MG63 (cell line): Measurements from ENCODE around the gene TXNDC17. TPM values are rescaled to one million over a fixed set of nuclear protein-coding genes. Genes with fewer than 3 reads are reported as not detected.
A peak's percentile ranks its signal among the peaks of the same experiment; 100 is the strongest.

Experiments used
- DNase-seq: peaks from one replicate; pipeline ENCODE4 v3.0.0-alpha.2; 2020
- H3K27me3 ChIP-seq: fragments of 250-450 bp; sonication (Bioruptor Pico); 2 replicates; pipeline ENCODE4 v1.5.1; 2020; ENCODE audit warnings: mild to moderate bottlenecking, moderate library complexity
- H3K36me3 ChIP-seq: fragments of 250-450 bp; sonication (Bioruptor Pico); 2 replicates; pipeline ENCODE4 v1.5.1; 2020; ENCODE audit warnings: mild to moderate bottlenecking, moderate library complexity
- H3K4me3 ChIP-seq: fragments of 250-450 bp; sonication (Bioruptor Pico); 2 replicates; pipeline ENCODE4 v1.5.1; 2020; ENCODE audit warnings: mild to moderate bottlenecking, moderate library complexity
- H3K9me3 ChIP-seq: fragments of 250-450 bp; sonication (Bioruptor Pico); 2 replicates; pipeline ENCODE4 v1.5.1; 2020; ENCODE audit warnings: mild to moderate bottlenecking, moderate library complexity
- total RNA-seq: library from RNA; depleted of rRNA; stranded (reverse); fragments of >200 nt; shearing (Covaris generic); gene quantifications from 2 replicates; pipeline ENCODE4 v1.2.3, GENCODE V29; 2014; ENCODE audit warnings: low replicate concordance

The TXNDC17 gene
- total RNA-seq, 1 experiment from 2014 or later: 127 TPM

GRCh38 chr17:6630390-6630789 lies 10.5 kb upstream of the TXNDC17 start:
- H3K9me3 ChIP-seq: no peaks in the 10 kb centered on the region
- H3K4me3 ChIP-seq: no peak overlapping the region
- no peaks in the 10 kb centered on the region for H3K27me3 ChIP-seq
- DNase-seq: no peak
- H3K36me3 ChIP-seq: peaks cover 39% of the 10 kb centered on the region

GRCh38 chr17:6632530-6632929 lies 8.3 kb upstream of the TXNDC17 start:
- no peaks in the 10 kb centered on the region for H3K9me3 ChIP-seq
- no peaks in the 10 kb centered on the region for H3K27me3 ChIP-seq
- no peak for DNase-seq
- H3K4me3 ChIP-seq: no peak overlapping the region
- peaks cover 33% of the 10 kb centered on the region for H3K36me3 ChIP-seq

- DNase-seq: no peak
- Histone ChIP-seq H3K9me3 (no peaks in the 10 kb centered on the region), H3K27me3 (no peaks in the 10 kb centered on the region), H3K4me3 (no peak overlapping the region), H3K36me3 (peaks cover 30% of the 10 kb centered on the region)
Measured at GRCh38 chr17:6633263-6633662, 7.6 kb upstream of the TXNDC17 start.

GRCh38 chr17:6636105-6636504 lies 4.8 kb upstream of the TXNDC17 start:
- no peaks in the 10 kb centered on the region for H3K9me3 ChIP-seq
- no peak for DNase-seq
- H3K27me3 ChIP-seq: no peaks in the 10 kb centered on the region
- no peak overlapping the region for H3K4me3 ChIP-seq
- H3K36me3 ChIP-seq: peaks cover 27% of the 10 kb centered on the region

- no peak for DNase-seq
- H3K27me3 ChIP-seq: no peaks in the 10 kb centered on the region
- peaks cover 27% of the 10 kb centered on the region for H3K36me3 ChIP-seq
- no peak overlapping the region for H3K4me3 ChIP-seq
- no peaks in the 10 kb centered on the region for H3K9me3 ChIP-seq
Measured at GRCh38 chr17:6636616-6637457, 4.0 kb upstream of the TXNDC17 start.

DNA sequence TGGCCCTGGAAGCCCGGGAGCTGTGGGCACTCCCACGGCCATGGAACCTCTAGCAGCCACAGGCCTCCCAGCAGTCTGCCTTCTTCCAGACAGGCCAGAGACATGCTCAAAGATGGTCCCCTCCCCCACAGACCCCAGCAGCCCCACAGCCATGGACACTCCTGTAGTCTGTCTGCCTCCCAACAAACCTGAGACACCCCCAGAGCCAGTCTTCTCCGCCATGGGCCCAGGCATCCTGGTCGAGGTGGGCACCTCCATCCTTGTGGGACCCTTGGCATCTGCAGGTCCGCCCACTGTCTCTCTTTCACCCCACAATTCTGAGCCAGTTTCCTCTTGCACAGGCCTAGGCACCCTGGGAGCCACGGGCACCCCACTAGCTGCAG lies 3.4 kb upstream of the TXNDC17 start:
- H3K4me3 ChIP-seq: no peak overlapping the region
- H3K27me3 ChIP-seq: no peaks in the 10 kb centered on the region
- no peaks in the 10 kb centered on the region for H3K9me3 ChIP-seq
- no peak for DNase-seq
- peaks cover 27% of the 10 kb centered on the region for H3K36me3 ChIP-seq

DNA sequence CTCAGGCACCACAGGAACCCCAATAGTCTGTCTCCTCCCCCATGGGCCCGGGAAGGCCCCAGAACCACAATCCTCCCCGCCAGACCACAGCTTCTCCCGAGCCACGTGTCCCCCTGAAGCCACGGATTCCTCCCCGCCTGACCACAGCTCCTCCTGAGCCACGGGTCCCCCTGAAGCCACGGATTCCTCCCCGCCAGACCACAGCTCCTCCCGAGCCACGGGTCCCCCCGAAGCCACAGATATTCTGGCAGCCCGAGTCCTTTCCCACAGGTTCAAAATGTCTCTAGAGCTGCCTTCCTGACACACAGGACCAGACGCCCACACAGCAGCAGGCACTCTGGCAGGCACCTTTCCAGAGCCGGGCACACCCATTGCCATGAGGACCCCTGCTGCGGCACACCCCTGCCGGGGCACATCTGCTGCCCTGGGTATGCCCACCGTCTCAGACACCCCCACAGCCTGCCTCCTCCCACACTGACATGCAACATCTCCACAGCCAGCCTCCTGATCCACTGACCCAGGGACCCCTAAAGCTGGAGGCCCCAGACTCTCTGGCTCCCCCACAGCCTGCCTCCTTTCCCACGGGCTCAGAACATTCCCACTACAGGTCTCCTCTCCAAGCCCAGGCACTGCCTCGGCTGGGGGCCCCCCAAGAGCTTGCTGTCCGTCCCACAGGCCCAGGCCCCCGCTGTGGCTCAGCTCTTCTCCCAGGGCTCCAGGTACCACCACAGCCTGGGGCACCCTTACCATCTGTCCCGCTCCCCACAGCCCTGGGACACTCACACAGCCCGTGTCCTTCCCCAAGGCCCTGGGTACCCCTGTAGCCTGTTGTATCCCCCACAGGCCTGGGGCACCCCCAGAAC lies 2.6 kb upstream of the TXNDC17 start:
- DNase-seq: no peak
- no peaks in the 10 kb centered on the region for H3K9me3 ChIP-seq
- H3K36me3 ChIP-seq: peaks cover 21% of the 10 kb centered on the region
- no peaks in the 10 kb centered on the region for H3K27me3 ChIP-seq
- H3K4me3 ChIP-seq: no peak overlapping the region

DNA sequence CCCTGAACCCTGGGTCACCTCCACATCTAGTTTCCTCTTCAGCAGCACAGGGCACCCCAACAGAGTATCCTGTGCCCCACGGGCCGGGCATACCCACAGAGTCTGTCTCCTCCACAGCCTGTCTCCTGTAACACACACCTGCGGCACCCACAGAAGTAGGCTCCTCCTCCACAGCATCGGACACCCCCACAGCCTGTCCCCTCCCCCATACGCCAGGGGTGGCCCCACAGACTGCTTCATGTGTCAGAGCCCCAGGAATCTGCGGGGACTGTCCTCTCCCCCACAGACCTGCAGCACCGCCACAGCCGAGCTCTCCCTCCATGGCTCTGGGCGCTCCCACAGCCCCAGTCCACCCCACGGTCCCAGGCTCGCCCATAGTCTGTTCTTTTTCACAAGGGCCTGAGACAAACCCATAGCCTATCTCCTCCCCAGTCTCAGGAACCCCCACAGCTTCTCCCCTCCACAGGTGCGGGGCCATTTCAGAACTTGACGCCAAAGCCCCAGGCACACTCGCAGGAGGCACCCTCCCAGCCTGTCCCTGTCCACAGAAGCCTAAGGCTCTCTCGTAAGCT lies 1.8 kb upstream of the TXNDC17 start:
- H3K9me3 ChIP-seq: no peaks in the 10 kb centered on the region
- H3K27me3 ChIP-seq: no peaks in the 10 kb centered on the region
- DNase-seq: no peak
- H3K36me3 ChIP-seq: peaks cover 20% of the 10 kb centered on the region
- H3K4me3 ChIP-seq: peak overlapping the region; percentile 63

DNA sequence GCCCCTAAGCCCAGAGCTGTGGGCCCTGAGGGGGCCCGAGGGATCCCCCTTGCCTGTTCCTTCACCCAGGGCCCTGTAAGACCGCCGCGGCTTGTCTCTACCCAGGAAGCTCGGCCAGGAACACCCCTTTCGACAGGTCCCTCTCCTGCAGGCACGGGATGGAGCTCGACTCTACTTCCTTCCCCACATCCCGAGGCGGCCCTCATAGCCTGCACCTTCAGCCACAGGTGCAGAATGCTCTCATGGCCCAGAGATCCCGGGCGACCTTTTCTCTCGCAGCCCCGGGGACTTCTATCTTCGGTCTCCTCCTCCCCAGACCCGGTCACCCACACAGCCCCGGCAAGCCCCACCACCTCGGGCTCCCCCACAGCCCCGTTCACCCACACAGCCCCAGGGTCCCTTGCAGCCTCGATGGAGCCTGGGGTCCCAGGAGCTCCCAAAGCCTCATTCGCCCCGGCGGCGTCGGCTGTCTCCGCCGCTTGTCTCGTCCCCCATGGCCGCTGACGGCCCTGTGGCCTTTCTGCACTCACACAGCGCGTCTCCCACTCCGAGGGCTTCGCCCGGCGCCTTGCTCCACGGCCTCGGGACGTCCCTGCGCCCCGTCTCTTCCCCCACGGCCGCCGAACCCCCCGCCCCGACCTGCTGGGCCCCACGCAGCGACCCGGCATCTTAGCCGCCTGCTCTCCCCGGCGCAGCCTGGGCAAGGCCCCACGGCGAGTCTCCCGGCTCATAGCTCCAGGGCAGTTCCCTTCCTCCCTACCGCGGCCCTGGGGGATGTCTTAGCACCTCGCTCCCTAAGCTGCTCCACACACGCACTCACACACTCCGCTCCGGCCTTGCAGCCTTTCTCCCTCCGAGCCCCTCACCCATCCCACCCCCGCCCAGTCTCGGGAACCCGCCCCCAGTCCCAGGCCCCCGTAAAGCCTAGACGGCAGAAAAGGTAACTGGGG lies 999 bp upstream of the TXNDC17 start:
- Histone ChIP-seq H3K36me3 (peaks cover 21% of the 10 kb centered on the region), H3K4me3 (peak overlapping the region; percentile 63), H3K9me3 (no peaks in the 10 kb centered on the region), H3K27me3 (no peaks in the 10 kb centered on the region)
- DNase-seq: peak; percentile 25

DNA sequence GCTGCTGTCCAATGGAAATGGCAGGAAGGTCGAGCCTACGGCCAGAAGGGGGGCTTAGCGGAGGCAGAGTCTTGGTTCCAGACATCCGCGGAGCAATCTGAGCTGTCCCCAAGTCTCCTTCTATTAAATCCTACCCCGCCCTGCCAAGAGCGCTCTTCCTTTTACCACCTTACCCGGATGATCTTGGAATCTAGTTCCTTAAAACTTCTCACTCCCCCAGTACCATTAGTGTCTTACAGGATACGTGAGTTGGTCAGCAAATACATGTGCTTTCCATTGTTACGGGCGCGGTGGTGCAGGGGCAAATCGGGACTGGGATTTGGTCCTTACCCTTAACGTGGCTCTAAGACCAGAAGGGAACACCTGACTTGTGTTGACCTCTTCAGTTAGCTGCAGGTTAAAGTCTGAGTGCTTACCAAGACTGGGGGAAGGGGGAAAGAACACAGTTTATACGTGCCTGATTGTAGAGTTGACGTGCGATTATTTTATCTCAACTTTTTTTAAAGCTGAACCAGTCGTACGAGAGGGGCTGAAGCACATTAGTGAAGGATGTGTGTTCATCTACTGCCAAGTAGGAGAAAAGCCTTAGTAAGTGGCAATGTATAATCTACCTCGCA lies 495 bp downstream of the TXNDC17 start:
- Histone ChIP-seq H3K36me3 (peaks cover 22% of the 10 kb centered on the region), H3K27me3 (no peaks in the 10 kb centered on the region), H3K9me3 (no peaks in the 10 kb centered on the region), H3K4me3 (peak overlapping the region; percentile 63)
- no peak for DNase-seq

- DNase-seq: no peak
- Histone ChIP-seq H3K9me3 (no peaks in the 10 kb centered on the region), H3K36me3 (peaks cover 22% of the 10 kb centered on the region), H3K27me3 (no peaks in the 10 kb centered on the region), H3K4me3 (no peak overlapping the region)
Measured at GRCh38 chr17:6642592-6642991, 1.7 kb downstream of the TXNDC17 start.

DNA sequence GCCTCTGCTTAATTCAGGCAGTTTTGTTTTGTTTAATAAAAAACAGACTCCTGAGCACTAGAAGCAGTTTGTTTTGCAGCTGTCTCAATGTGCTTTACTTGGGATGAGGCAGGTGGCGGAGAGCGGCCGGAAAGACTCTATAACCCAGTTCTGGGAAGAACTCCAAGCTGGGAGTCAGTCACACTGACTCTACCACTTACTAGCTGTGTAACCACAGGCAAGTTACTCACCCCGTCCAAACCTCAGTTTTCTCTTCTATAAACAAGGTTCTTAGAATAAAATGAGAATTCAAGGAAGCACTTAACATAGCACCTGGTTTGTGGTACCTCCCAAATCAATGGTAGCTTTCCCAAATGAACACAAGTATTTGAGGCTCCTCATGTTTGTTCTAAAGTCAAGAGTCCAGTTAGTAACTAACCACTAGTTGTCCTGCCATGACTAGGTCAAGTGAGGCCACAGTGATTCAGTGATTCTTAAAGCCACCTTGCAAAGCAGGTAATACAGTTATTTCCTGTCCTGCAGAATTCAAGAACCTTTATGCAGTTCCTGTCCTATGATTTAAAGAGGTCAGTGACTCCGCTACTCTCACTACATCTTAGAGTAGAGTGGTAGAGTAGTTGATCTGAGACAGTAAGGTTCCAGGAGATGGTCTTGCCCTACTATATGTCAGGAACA lies 2.7 kb downstream of the TXNDC17 start:
- Histone ChIP-seq H3K9me3 (no peaks in the 10 kb centered on the region), H3K4me3 (no peak overlapping the region), H3K36me3 (peaks cover 22% of the 10 kb centered on the region), H3K27me3 (no peaks in the 10 kb centered on the region)
- DNase-seq: peak; percentile 79

GRCh38 chr17:6648181-6648580 lies 7.3 kb downstream of the TXNDC17 start:
- peaks cover 16% of the 10 kb centered on the region for H3K36me3 ChIP-seq
- no peaks in the 10 kb centered on the region for H3K9me3 ChIP-seq
- H3K4me3 ChIP-seq: no peak overlapping the region
- no peaks in the 10 kb centered on the region for H3K27me3 ChIP-seq
- no peak for DNase-seq

DNA sequence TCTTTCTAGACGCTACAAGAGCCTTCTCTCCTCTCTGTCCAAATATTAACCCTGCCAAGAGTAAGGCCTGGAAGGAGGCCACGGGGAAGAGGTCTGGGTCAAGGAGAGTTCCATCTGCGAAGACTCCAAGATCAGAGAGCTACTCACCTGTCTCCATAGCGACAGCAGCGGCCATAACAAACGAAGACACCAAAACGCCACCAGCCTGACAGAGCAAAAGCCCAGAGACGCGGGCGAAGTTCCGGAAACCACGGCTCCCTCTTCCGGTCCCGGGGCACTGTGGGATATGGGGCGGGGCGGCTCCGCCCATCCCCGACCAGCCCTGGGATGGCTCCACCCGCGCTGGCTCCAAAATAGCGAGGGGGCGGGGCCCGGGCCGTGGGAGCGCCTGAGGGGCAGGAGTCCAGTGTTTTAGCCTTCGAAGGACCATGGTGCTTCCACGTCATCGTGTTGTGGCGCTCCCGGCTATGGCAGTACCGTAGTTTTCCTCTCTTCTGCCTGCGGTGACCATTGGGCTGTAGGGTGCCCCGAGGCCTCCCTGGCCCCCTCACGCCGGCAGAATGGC lies 10.6 kb downstream of the TXNDC17 start, which contains the start of the genes C17orf100 and MED31:
C17orf100 (plus strand) TSS at position 409 of the 565 bp plus-strand sequence; CDS start at position 561, 152 bp downstream.
MED31 (minus strand) TSS at position 252 of the 565 bp plus-strand sequence; CDS start at position 175, 77 bp downstream.
- Histone ChIP-seq H3K4me3 (peak within 1 kb of the TSS; percentile 90), H3K9me3 (no peaks in the 10 kb centered on the region), H3K27me3 (no peaks in the 10 kb centered on the region), H3K36me3 (no peaks in the 10 kb centered on the region; the same call in 1 of the 2 replicates)
- DNase-seq: peak; percentile 85

GRCh38 chr17:6651919-6652452 lies 11.1 kb downstream of the TXNDC17 start:
- H3K4me3 ChIP-seq: peak overlapping the region; percentile 90
- peak; percentile 50 for DNase-seq
- H3K9me3 ChIP-seq: no peaks in the 10 kb centered on the region
- H3K36me3 ChIP-seq: no peaks in the 10 kb centered on the region; the same call in 1 of the 2 replicates
- no peaks in the 10 kb centered on the region for H3K27me3 ChIP-seq
